SH-SY5Y (cell line): ENCODE data around the gene HTR6.

Experiments
- GATA2 ChIP-seq: IDR thresholded peaks from 2 replicates; pipeline ENCODE4 v1.6.1; 2011; ENCODE audit warnings: mild to moderate bottlenecking, low read depth, low read length
- GATA3 ChIP-seq: IDR thresholded peaks from 2 replicates; pipeline ENCODE4 v1.6.1; 2011; ENCODE audit warnings: low read depth, mild to moderate bottlenecking, low read length, moderate library complexity

- TF ChIP-seq GATA2 (no peak), GATA3 (no peak)
Measured at GRCh38 chr1:19682901-19683300, 18.2 kb downstream of the HTR6 start.
